B cell (primary cell): ENCODE results near the gene OSM. TPM values are rescaled to one million over a fixed set of nuclear protein-coding genes. Genes with fewer than 3 reads are reported as not detected.

ENCODE experiments used
- ATAC-seq: fragments of 200-7000 bp; cut with Tn5 transposase; one replicate; pipeline ENCODE4 v1.10.0; 2021; ENCODE audit warnings: low read depth, mild to moderate bottlenecking, moderate number of reproducible peaks, moderate library complexity
- CTCF ChIA-PET: fragments of 350-600 bp; sonication (Branson Sonifier 250); formaldehyde crosslinking; loops from one replicate; lab custom pipeline; 2021; ENCODE audit warnings: antibody characterized with exemption, inconsistent platforms; lab: Charles Lee
- POLR2A ChIA-PET: fragments of 350-600 bp; sonication (Branson Sonifier 250); formaldehyde crosslinking; loops from one replicate; lab custom pipeline; 2021; ENCODE audit warnings: antibody characterized with exemption; lab: Charles Lee
- DNase-seq: peaks from one replicate; pipeline ENCODE4 v3.0.0; 2013
- H2AFZ ChIP-seq: 2 replicates; pipeline ENCODE4 v1.6.1; 2012; ENCODE audit warnings: mild to moderate bottlenecking, low read depth, low read length; ENCODE audit not compliant: insufficient read depth, poor library complexity, severe bottlenecking
- H3K27ac ChIP-seq, 2 donors: 1 replicate in 1 of 2; 2 replicates in 1 of 2; pipeline ENCODE4 v1.5.1; 2012 to 2013; ENCODE audit warnings: low read length in 2 of 2, mild to moderate bottlenecking in 2 of 2, moderate library complexity in 1 of 2
- H3K27me3 ChIP-seq, 4 experiments: fragments of 200-600 bp in 1 of 4; sonication (generic) in 1 of 4; replicated peaks in 1 of 4; 1 replicate in 2 of 4; 2 replicates in 2 of 4; pipeline versions ENCODE4 v1.6.1 to v1.7.0; 2013 to 2016; ENCODE audit warnings: low read length in 3 of 4, mild to moderate bottlenecking in 2 of 4, mixed read lengths in 1 of 4, moderate library complexity in 1 of 4; ENCODE audit not compliant: insufficient read depth in 4 of 4, control insufficient read depth in 3 of 4; ENCODE audit errors: control extremely low read depth in 1 of 4
- H3K36me3 ChIP-seq, 2 experiments: replicated peaks in 1 of 2; 1 replicate in 1 of 2; 2 replicates in 1 of 2; pipeline versions ENCODE4 v1.6.1 to v1.7.1; 2013; ENCODE audit warnings: low read length in 1 of 2; ENCODE audit not compliant: insufficient read depth in 2 of 2, control insufficient read depth in 1 of 2; ENCODE audit errors: control extremely low read depth in 1 of 2, extremely low read depth in 1 of 2
- H3K4me1 ChIP-seq, 2 donors: fragments of 200-600 bp in 1 of 2; sonication (generic) in 1 of 2; 1 replicate in 1 of 2; 2 replicates in 1 of 2; pipeline versions ENCODE4 v1.5.1 to v1.6.1; 2013 to 2017; ENCODE audit warnings: low read length in 2 of 2; ENCODE audit not compliant: control insufficient read depth in 2 of 2, insufficient read depth in 2 of 2
- H3K4me2 ChIP-seq: replicated peaks from 2 replicates; pipeline ENCODE3; 2012; ENCODE audit warnings: mild to moderate bottlenecking, low read depth, low read length; ENCODE audit not compliant: poor library complexity, severe bottlenecking
- H3K4me3 ChIP-seq, 5 experiments: fragments of 200-600 bp in 1 of 5; sonication (generic) in 1 of 5; 1 replicate in 3 of 5; 2 replicates in 2 of 5; pipeline versions ENCODE4 v1.5.1 to v1.7.0; 2011 to 2016; ENCODE audit warnings: low read length in 4 of 5, mild to moderate bottlenecking in 4 of 5, low read depth in 2 of 5, control low read depth in 1 of 5, moderate library complexity in 1 of 5; ENCODE audit not compliant: insufficient read depth in 1 of 5; ENCODE audit errors: control extremely low read depth in 1 of 5, extremely low read depth in 1 of 5
- H3K79me2 ChIP-seq: fragments of 200-600 bp; sonication (generic); one replicate; pipeline ENCODE4 v1.6.0; 2016; ENCODE audit warnings: low read length; ENCODE audit not compliant: control insufficient read depth, insufficient read depth
- H3K9ac ChIP-seq: fragments of 200-600 bp; sonication (generic); 2 replicates; pipeline ENCODE4 v1.6.1; 2017; ENCODE audit warnings: mild to moderate bottlenecking, low read length, moderate library complexity
- H3K9me3 ChIP-seq, 3 donors: one replicate each; pipeline versions ENCODE4 v1.6.1 to v1.7.1; 2013; ENCODE audit warnings: low read length in 2 of 3; ENCODE audit not compliant: control insufficient read depth in 2 of 3, insufficient read depth in 1 of 3; ENCODE audit errors: control extremely low read depth in 1 of 3
- H4K20me1 ChIP-seq: 2 replicates; pipeline ENCODE4 v1.6.0; 2012; ENCODE audit warnings: mild to moderate bottlenecking, low read length; ENCODE audit not compliant: insufficient read depth, control insufficient read depth, poor library complexity, severe bottlenecking
- H3K27ac Mint-ChIP-seq: one replicate; pipeline ENCODE4 v1.8.0; 2021; ENCODE audit warnings: mixed read lengths
- H3K27me3 Mint-ChIP-seq: one replicate; pipeline ENCODE4 v1.8.0; 2021; ENCODE audit warnings: mixed read lengths
- H3K4me1 Mint-ChIP-seq: one replicate; pipeline ENCODE4 v1.8.0; 2021; ENCODE audit warnings: mixed read lengths
- H3K4me3 Mint-ChIP-seq: one replicate; pipeline ENCODE4 v1.8.0; 2021; ENCODE audit warnings: mixed read lengths
- H3K9me3 Mint-ChIP-seq: one replicate; pipeline ENCODE4 v1.8.0; 2022; ENCODE audit warnings: mixed read lengths; ENCODE audit not compliant: insufficient read depth
- CTCF ChIP-seq: fragments of 200-600 bp; IDR thresholded peaks from one replicate; pipeline ENCODE4 v1.8.0; 2022; ENCODE audit warnings: antibody characterized with exemption, mild to moderate bottlenecking
- EZH2 ChIP-seq: IDR thresholded peaks from 2 replicates; pipeline ENCODE4 v1.6.1; 2012; ENCODE audit warnings: borderline replicate concordance, low read depth, mild to moderate bottlenecking, moderate library complexity, low read length; ENCODE audit not compliant: insufficient read depth, poor library complexity, severe bottlenecking
- WGBS: methylation state at CpG from one replicate; pipeline ENCODE4 v1.1.5; 2013; ENCODE audit warnings: missing lambda C conversion rate; ENCODE audit not compliant: insufficient coverage; 5-methylcytosine and 5-hydroxymethylcytosine counted together
- intact Hi-C: fragments of 100-400 bp; cut with micrococcal nuclease; formaldehyde crosslinking; loops from one replicate; pipeline ENCODE4 v1.10.0; 2022
- polyA plus RNA-seq: library from polyadenylated mRNA; depleted of rRNA; stranded (reverse); fragments of >200 nt; gene quantifications from 2 replicates; pipeline ENCODE4 v1.2.3, GENCODE V29; 2012
- total RNA-seq, 2 donors: library from RNA; stranded (reverse); fragments of 120-200 nt in 1 of 2; gene quantifications; 1 replicate in 1 of 2; 2 replicates in 1 of 2; pipeline versions ENCODE4 v1.2.3 to v1.2.4, GENCODE V29; 2013 to 2022

Gene OSM
- total and polyA plus RNA-seq, 2 donors (not counting 1 experiment from before 2014, with no cell fraction given) = 1.8 to 12.5 TPM

DNA sequence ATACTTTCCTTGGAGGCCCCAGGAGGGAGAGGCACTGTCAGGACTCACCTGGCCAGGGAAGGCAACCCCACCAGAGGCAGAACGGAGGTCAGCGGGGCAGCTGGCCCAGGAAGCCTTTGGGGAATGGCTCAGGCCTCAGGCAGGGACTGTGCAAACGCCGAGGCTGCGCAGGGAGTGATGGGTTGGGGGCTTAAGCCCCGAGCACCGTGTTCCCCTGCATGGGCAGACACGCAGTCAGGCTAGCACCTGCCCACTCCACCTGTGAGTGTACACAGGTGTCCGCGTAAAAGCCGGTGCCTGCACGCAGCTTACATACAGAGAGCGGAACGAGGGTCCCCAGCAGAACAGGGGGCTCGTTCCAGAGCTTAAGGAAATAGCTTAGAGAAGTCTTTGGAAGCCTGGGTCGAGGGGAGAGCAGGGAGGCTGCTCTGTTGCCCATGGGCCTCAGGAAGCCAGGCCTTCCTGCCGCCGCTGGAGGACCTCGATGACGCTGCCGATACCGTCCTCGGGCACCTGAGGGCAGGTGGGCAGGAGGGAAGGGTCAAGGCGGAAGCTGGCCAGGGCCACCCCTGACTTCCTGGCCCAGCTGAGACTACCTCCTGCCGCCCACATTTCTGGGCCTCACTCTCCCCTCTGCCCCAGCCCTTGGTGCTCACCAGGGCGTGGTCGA is 18.7 kb upstream of the OSM start:
- POLR2A ChIA-PET = no interaction called here
- H3K27me3 Mint-ChIP-seq = no peaks in the 10 kb centered on the region
- no peaks in the 10 kb centered on the region for H3K27me3 ChIP-seq
- 96% methylated on average over 15 of the region's 27 CpGs for WGBS
- no peak overlapping the region for H3K27ac ChIP-seq
- peaks cover 22% of the 10 kb centered on the region for H3K4me1 Mint-ChIP-seq
- H3K27ac Mint-ChIP-seq = no peak overlapping the region
- DNase-seq (no peak), ATAC-seq (no peak)
- peaks cover 8% of the 10 kb centered on the region for H4K20me1 ChIP-seq
- no peak overlapping the region for H2AFZ ChIP-seq
- H3K4me1 ChIP-seq = peaks cover 17 to 24% of the 10 kb centered on the region in 2 donors
- TF ChIP-seq EZH2 = no peak
- no peak for TF ChIP-seq CTCF
- H3K4me3 Mint-ChIP-seq = no peak overlapping the region
- no peak overlapping the region for H3K4me2 ChIP-seq
- H3K4me3 ChIP-seq = no peak overlapping the region
- no peaks in the 10 kb centered on the region for H3K79me2 ChIP-seq
- H3K9ac ChIP-seq = no peak overlapping the region
- intact Hi-C loops = loop anchor here (5.0 kb wide), 1 partner anchor 307 kb away; the partner anchor contains the start of gene PES1
- H3K9me3 Mint-ChIP-seq = no peaks in the 10 kb centered on the region
- peaks cover 0 to 3% of the 10 kb centered on the region in 2 experiments for H3K36me3 ChIP-seq
- CTCF ChIA-PET = interaction anchor here (1.3 to 13.2 kb wide), 9 partner anchors 24 to 200 kb away, joined by 3 to 510 read pairs (median 12); partner anchors contain the start of genes CCDC157, RNF215, SEC14L2 and SF3A1
- H3K9me3 ChIP-seq = no peaks in the 10 kb centered on the region

DNA sequence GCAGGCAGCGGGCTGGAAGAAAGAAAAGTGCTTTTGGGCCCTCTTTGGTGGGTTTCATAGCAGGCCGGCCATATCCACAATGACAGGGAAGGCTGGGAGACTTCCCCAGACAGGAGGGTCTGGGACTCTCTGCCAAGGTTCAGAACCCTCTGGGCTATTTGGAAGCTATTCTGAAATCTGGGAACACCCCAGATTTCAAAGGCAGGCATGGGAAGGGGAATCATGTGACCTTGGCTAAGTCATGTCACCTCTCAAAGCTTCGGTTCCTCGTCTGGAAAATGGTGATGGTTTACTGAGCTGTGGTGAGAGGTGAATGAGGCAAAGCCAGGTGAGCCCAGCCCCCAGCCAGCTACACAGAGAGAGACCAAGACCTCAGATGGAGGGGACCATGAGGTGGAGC is 18.0 kb upstream of the OSM start:
- H3K4me3 Mint-ChIP-seq = no peak overlapping the region
- H3K4me1 ChIP-seq = peaks cover 12 to 18% of the 10 kb centered on the region in 2 donors

More for the DNA sequence above, 18.0 kb upstream of the OSM start:
- ChIA-PET POLR2A (no interaction called here), CTCF (interaction anchor here (1.5 to 13.2 kb wide), 6 partner anchors 25 to 201 kb away, joined by 3 to 510 read pairs (median 90); partner anchors contain the start of genes CCDC157, RNF215, SEC14L2 and SF3A1)
- 92% methylated on average over 4 of the region's 4 CpGs for WGBS
- Mint-ChIP-seq H3K9me3 (no peaks in the 10 kb centered on the region), H3K27ac (no peak overlapping the region), H3K4me1 (peaks cover 16% of the 10 kb centered on the region), H3K27me3 (peaks cover 3% of the 10 kb centered on the region)
- H3K4me3 ChIP-seq = no peak overlapping the region
- H3K9ac ChIP-seq = no peak overlapping the region
- H3K79me2 ChIP-seq = no peaks in the 10 kb centered on the region
- no peak overlapping the region for H3K27ac ChIP-seq
- TF ChIP-seq EZH2 (no peak), CTCF (no peak)
- no peak for DNase-seq
- H3K4me2 ChIP-seq = no peak overlapping the region
- H3K36me3 ChIP-seq = peaks cover 0 to 3% of the 10 kb centered on the region in 2 experiments
- H2AFZ ChIP-seq = no peak overlapping the region
- H4K20me1 ChIP-seq = peaks cover 8% of the 10 kb centered on the region
- no peak for ATAC-seq
- H3K27me3 ChIP-seq = no peaks in the 10 kb centered on the region
- H3K9me3 ChIP-seq = no peaks in the 10 kb centered on the region
- intact Hi-C loops = loop anchor here (5.0 kb wide), 1 partner anchor 308 kb away; the partner anchor contains the start of gene PES1
